ENCODE results near the gene NLRP6. TPM values are rescaled to one million over a fixed set of nuclear protein-coding genes. Genes with fewer than 3 reads are reported as not detected.

NLRP6 gene
- not detected in 2 replicates for total RNA-seq

GRCh38 chr11:278001-278951 lies at the start of gene NLRP6:
TSS of gene NLRP6 (plus strand) at chr11:278407. CDS start at chr11:278570, 163 bp downstream.

DNA sequence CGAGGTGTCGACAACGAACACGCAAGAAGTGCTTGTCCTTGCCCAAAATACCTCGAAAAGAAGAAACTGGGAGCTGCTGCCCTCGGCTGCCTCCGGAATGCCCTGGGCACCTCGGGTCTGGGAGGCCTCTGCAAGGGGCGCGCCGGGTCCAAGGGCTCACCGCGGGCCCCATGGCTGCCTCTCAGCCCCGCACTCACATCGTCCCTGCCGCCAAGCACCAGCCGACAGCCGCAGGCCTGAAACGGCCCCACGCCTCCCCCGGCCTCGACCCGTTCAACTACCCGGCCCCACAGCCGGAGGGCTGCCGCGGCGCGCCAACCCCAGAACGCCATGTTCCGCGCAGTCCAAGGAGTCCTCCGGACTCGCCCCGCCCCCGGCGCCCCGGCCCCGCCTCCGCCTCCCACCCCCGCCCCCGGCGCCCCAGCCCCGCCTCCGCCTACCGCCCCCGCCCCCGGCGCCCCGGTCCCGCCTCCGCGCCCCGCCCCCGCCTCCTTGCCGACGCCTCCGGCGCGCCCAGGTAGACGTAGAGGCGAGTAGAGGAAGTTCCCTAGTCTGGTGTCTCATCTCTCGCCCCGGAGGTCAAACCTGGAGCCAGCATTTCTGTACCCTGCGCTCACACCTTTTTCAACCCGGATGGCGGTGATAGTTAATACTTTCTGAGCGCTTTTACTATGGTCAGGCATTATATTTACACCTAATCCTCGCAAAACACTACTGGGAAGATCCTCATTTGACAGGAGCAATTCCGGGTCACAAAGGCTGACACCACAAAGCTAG lies 42.0 kb upstream of the NLRP6 start, which contains the start of gene SIRT3:
Gene SIRT3, minus strand, starts transcription at position 346 of the 777 bp plus-strand sequence. Its CDS starts 14 bp downstream, at position 332.

DNA sequence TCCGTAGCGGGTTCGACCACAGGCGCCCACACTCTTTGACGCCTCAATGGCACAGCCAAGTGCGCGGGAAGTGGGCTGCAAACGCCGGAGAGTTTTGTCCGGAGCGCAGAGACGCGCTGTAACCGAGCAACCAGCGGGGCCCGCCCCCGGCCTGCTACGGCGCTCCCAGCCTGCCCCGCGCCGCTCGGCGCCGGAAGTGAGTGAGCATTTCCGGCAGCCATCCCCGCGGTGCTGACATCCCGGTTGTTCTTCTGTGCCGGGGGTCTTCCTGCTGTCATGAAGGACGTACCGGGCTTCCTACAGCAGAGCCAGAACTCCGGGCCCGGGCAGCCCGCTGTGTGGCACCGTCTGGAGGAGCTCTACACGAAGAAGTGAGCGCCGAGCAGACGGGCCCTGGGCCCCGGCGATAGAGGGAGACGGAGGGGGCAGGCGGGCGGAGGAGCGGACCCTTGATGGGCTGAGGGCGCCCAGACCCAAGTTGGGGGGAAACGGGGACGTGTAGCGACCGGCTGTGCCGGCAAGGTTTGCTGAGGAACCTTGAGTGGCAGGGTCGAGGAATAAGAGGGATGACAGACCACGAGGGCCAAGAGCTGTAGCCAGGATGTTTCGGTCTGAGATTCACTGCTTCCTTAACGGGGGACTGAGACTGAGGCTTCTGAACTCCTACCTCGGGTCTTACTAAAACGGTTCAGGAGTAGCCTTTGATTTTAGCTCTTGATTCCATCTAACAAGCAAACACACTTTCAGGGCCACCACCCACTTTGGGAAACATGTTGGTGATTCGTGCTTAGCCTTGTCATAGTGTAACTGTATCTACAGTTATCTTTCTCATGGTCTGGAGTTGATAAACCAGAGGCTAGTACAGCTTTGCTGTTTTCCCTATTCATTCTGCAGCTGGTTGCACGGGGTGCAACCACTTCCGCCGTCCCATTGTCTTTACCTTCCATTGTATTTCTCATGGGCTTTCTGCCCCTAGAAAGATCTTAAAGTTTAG lies 41.1 kb upstream of the NLRP6 start, which contains the start of gene PSMD13:
Gene PSMD13, plus strand, starts transcription at position 203 of the 994 bp plus-strand sequence. Its CDS starts 74 bp downstream, at position 277.

DNA sequence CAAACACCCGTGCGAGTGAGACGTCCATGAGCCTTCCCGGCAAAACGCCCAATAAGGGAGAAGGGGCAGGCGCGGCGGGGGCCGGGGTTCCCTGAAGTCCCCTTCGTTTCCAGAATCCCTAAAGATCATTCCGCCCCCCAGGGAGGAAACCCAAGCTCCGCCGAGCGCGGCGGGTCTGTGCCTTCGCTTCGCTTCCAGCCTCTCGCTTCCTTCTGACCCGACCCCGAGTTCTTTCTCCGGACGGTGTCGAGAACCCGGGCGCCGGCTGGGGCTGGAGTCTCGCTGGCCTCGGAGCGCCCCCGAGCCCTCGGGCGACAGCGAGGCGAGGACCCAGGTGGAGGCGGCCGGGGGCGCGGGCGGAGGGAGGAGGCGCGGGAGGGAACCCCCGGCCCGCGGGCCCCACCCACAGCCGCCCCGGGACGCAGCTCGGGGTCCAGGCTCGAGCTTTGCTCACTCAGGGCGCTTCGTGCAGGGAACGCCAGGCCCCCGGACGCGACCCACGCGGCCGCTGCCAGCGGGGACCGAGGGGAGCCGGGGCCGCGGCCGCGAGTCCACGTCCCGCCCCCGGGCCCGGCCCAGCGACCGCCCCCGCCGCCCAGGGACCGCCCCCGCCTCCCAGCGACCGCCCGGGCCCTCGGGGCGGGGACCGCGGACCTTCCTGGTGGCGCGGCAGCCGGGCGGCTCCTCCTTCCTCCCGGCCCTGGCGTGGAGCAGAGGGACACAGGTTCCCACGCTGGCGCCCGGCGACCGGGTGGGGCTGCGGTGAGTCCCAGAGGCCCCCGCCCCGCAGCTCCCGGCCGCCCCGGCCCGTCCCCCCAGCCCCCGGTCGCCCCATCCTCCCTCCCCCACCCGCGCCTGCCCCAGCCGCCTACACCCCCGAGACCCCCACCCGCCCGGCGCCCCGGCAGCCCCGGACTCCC lies 10.5 kb downstream of the NLRP6 start, which contains the start of gene PGGHG:
Gene PGGHG, plus strand, starts transcription at position 649 of the 920 bp plus-strand sequence. CDS start 691 bp downstream, outside the sequence.

GRCh38 chr11:299081-299891 lies 21.1 kb downstream of the NLRP6 start, which contains the start of gene IFITM5:
TSS of gene IFITM5 (minus strand) at chr11:299526. CDS start at chr11:299490, 36 bp downstream.

GRCh38 chr11:307766-308708 lies 29.8 kb downstream of the NLRP6 start, which contains the start of gene IFITM2:
TSS of gene IFITM2 (plus strand) at chr11:307816. CDS start at chr11:308193, 377 bp downstream.

GRCh38 chr11:313787-314553 lies 35.8 kb downstream of the NLRP6 start, which contains the start of gene IFITM1:
TSS of gene IFITM1 (plus strand) at chr11:314040. CDS start at chr11:314171, 131 bp downstream.

Other genes starting within 250 kb of the NLRP6 start
- not detected in 2 replicates for gene SCGB1C1, start 85.3 kb upstream of the NLRP6 start, total RNA-seq
- gene BET1L, start 71.0 kb upstream of the NLRP6 start, total RNA-seq: 18.6 and 20.2 TPM in 2 replicates
- gene RIC8A, start 70.7 kb upstream of the NLRP6 start, total RNA-seq: 161 and 178 TPM in 2 replicates
- gene SIRT3, start 42.1 kb upstream of the NLRP6 start, total RNA-seq: 8.7 and 9.8 TPM in 2 replicates
- 152 and 162 TPM in 2 replicates for gene PSMD13, start 41.4 kb upstream of the NLRP6 start, total RNA-seq
- gene PGGHG, start 10.7 kb downstream of the NLRP6 start, total RNA-seq: 8.1 and 9.5 TPM in 2 replicates
- not detected in 2 replicates for gene IFITM5, start 21.1 kb downstream of the NLRP6 start, total RNA-seq
- gene IFITM2, start 29.4 kb downstream of the NLRP6 start, total RNA-seq: 113 and 138 TPM in 2 replicates
- gene IFITM1, start 35.6 kb downstream of the NLRP6 start, total RNA-seq: 32.6 and 61.0 TPM in 2 replicates
- gene IFITM3, start 42.5 kb downstream of the NLRP6 start, total RNA-seq: 90.2 and 101 TPM in 2 replicates
- under 0.01 and 0.06 TPM in 2 replicates for gene B4GALNT4, start 91.1 kb downstream of the NLRP6 start, total RNA-seq
- gene PKP3, start 115.8 kb downstream of the NLRP6 start, total RNA-seq: 0.81 and 1.3 TPM in 2 replicates
- gene SIGIRR, start 136.6 kb downstream of the NLRP6 start, total RNA-seq: 17.8 and 19.3 TPM in 2 replicates
- gene ANO9, start 163.6 kb downstream of the NLRP6 start, total RNA-seq: not detected in 2 replicates
- gene PTDSS2, start 171.9 kb downstream of the NLRP6 start, total RNA-seq: 25.6 and 32.0 TPM in 2 replicates
- 420 and 478 TPM in 2 replicates for gene RNH1, start 228.8 kb downstream of the NLRP6 start, total RNA-seq

All from aortic smooth muscle cell (primary cell).